HEK293T (cell line): ENCODE results near the gene SLC16A8.

Experiments
- ARNT ChIP-seq: fragments of 450-650 bp; IDR thresholded peaks from 2 replicates; pipeline ENCODE4 v1.6.1; 2017; ENCODE audit warnings: mild to moderate bottlenecking
- BHLHE40 ChIP-seq: fragments of 450-650 bp; IDR thresholded peaks from 2 replicates; pipeline ENCODE4 v1.6.1; 2016; ENCODE audit warnings: mild to moderate bottlenecking, moderate library complexity, borderline replicate concordance
- ELF4 ChIP-seq: fragments of 450-650 bp; IDR thresholded peaks from 2 replicates; pipeline ENCODE4 v1.6.1; 2017; ENCODE audit warnings: antibody characterized with exemption
- FOXA1 ChIP-seq: fragments of 450-650 bp; IDR thresholded peaks from 2 replicates; pipeline ENCODE4 v1.6.1; 2016; ENCODE audit warnings: mild to moderate bottlenecking
- FOXK2 ChIP-seq: fragments of 450-650 bp; IDR thresholded peaks from 2 replicates; pipeline ENCODE4 v1.6.1; 2016; ENCODE audit warnings: mild to moderate bottlenecking
- FOXM1 ChIP-seq: fragments of 450-650 bp; IDR thresholded peaks from 2 replicates; pipeline ENCODE4 v1.6.1; 2017; ENCODE audit warnings: mild to moderate bottlenecking, borderline replicate concordance
- L3MBTL2 ChIP-seq: fragments of 450-650 bp; conservative IDR thresholded peaks from 2 replicates; pipeline ENCODE4 v1.6.1; 2016; ENCODE audit warnings: mild to moderate bottlenecking
- PKNOX1 ChIP-seq: fragments of 450-650 bp; IDR thresholded peaks from 2 replicates; pipeline ENCODE4 v1.6.1; 2016
- SUZ12 ChIP-seq: fragments of 450-650 bp; IDR thresholded peaks from 2 replicates; pipeline ENCODE4 v1.6.1; 2016; ENCODE audit warnings: mild to moderate bottlenecking
- TARDBP ChIP-seq: fragments of 450-650 bp; IDR thresholded peaks from 2 replicates; pipeline ENCODE4 v1.6.1; 2016
- ZNF384 ChIP-seq: fragments of 450-650 bp; IDR thresholded peaks from 2 replicates; pipeline ENCODE4 v1.6.1; 2016

- TF ChIP-seq BHLHE40: no peak
- no peak for TF ChIP-seq ZNF384
- TF ChIP-seq ELF4: no peak
- no peak for TF ChIP-seq TARDBP
- TF ChIP-seq PKNOX1: no peak
- no peak for TF ChIP-seq FOXM1
- TF ChIP-seq L3MBTL2: no peak
- no peak for TF ChIP-seq FOXA1
- no peak for TF ChIP-seq FOXK2
- TF ChIP-seq SUZ12: no peak
- TF ChIP-seq ARNT: no peak
Observed at GRCh38 chr22:38036392-38037062, 47.5 kb downstream of the SLC16A8 start.
